Ishikawa (cell line): ENCODE results near the gene MEGF9.

Source experiments
- CEBPB ChIP-seq: IDR thresholded peaks from 2 replicates; pipeline ENCODE4 v1.6.1; 2012
- CREB1 ChIP-seq: IDR thresholded peaks from 2 replicates; pipeline ENCODE4 v1.6.1; 2012; ENCODE audit warnings: low read depth
- EGR1 ChIP-seq: IDR thresholded peaks from 2 replicates; pipeline ENCODE4 v1.6.1; 2012
- EP300 ChIP-seq: IDR thresholded peaks from 2 replicates; pipeline ENCODE4 v1.6.1; 2012; ENCODE audit warnings: borderline replicate concordance
- FOXM1 ChIP-seq: IDR thresholded peaks from 2 replicates; pipeline ENCODE4 v1.6.1; 2012; ENCODE audit warnings: low read depth, borderline replicate concordance
- NFIC ChIP-seq: IDR thresholded peaks from 2 replicates; pipeline ENCODE4 v1.6.1; 2012
- RAD21 ChIP-seq: IDR thresholded peaks from 2 replicates; pipeline ENCODE4 v1.6.1; 2012; ENCODE audit warnings: low read depth
- TAF1 ChIP-seq: IDR thresholded peaks from 2 replicates; pipeline ENCODE4 v1.6.1; 2012; ENCODE audit warnings: low read depth, mild to moderate bottlenecking
- TCF12 ChIP-seq: IDR thresholded peaks from 2 replicates; pipeline ENCODE4 v1.6.1; 2012; ENCODE audit warnings: low read depth
- TEAD4 ChIP-seq: IDR thresholded peaks from 2 replicates; pipeline ENCODE4 v1.6.1; 2012
- YY1 ChIP-seq: IDR thresholded peaks from 2 replicates; pipeline ENCODE4 v1.6.1; 2012; ENCODE audit warnings: low read depth
- ZBTB7A ChIP-seq: IDR thresholded peaks from 2 replicates; pipeline ENCODE4 v1.6.1; 2012; ENCODE audit warnings: low read depth
- TF ChIP-seq, protein P1 (sequence below): IDR thresholded peaks from 2 replicates; pipeline ENCODE4 v1.6.1; 2012; ENCODE audit warnings: low read depth, mild to moderate bottlenecking
- TF ChIP-seq, protein P2 (sequence below): IDR thresholded peaks from 2 replicates; pipeline ENCODE4 v1.6.1; 2012
- TF ChIP-seq, protein P3 (sequence below): IDR thresholded peaks from 2 replicates; pipeline ENCODE4 v1.6.1; 2012

MEGF9 gene

DNA sequence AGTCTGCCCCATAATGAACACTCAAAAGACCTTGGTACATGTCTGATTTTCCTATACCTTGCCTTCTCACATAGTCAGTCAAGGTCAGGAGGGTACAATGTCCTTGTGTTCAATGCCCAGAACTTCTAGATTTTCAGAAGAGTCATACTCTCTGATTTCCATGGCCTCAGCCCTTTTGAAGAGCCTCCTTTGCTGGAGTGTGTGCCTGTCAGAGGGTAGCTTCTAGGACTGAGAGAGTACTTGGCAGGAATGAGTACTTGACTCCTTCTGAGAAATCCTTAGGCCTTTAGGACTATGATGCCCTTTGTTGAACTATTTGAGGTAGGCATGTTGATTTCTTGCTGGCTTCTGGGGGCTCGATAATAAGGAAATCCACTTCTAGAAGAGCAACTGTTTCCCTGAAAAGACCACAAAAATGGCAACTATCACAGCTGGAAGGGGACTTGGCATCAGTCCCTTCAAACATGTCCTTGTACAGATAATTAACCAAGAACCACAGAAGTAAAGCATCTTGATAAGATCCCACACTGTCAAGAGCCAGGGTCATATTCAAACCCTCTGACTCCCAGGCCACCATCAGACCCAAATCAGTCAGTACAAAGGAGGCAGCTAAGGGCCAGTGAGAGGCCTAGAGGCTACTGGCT lies 10.6 kb upstream of the MEGF9 start:
- TF ChIP-seq TEAD4 (no peak), EGR1 (no peak), TCF12 (no peak), RAD21 (no peak), NFIC (no peak), EP300 (no peak), FOXM1 (no peak), CEBPB (no peak), TAF1 (no peak), YY1 (no peak)
- TF ChIP-seq, protein P1, sequence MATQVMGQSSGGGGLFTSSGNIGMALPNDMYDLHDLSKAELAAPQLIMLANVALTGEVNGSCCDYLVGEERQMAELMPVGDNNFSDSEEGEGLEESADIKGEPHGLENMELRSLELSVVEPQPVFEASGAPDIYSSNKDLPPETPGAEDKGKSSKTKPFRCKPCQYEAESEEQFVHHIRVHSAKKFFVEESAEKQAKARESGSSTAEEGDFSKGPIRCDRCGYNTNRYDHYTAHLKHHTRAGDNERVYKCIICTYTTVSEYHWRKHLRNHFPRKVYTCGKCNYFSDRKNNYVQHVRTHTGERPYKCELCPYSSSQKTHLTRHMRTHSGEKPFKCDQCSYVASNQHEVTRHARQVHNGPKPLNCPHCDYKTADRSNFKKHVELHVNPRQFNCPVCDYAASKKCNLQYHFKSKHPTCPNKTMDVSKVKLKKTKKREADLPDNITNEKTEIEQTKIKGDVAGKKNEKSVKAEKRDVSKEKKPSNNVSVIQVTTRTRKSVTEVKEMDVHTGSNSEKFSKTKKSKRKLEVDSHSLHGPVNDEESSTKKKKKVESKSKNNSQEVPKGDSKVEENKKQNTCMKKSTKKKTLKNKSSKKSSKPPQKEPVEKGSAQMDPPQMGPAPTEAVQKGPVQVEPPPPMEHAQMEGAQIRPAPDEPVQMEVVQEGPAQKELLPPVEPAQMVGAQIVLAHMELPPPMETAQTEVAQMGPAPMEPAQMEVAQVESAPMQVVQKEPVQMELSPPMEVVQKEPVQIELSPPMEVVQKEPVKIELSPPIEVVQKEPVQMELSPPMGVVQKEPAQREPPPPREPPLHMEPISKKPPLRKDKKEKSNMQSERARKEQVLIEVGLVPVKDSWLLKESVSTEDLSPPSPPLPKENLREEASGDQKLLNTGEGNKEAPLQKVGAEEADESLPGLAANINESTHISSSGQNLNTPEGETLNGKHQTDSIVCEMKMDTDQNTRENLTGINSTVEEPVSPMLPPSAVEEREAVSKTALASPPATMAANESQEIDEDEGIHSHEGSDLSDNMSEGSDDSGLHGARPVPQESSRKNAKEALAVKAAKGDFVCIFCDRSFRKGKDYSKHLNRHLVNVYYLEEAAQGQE, result no peak

GRCh38 chr9:120723565-120723964 lies 9.3 kb upstream of the MEGF9 start:
- no peak for TF ChIP-seq CREB1
- TF ChIP-seq, protein P2, sequence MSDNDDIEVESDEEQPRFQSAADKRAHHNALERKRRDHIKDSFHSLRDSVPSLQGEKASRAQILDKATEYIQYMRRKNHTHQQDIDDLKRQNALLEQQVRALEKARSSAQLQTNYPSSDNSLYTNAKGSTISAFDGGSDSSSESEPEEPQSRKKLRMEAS, result no peak
- no peak for TF ChIP-seq ZBTB7A
- no peak for TF ChIP-seq FOXM1
- no peak for TF ChIP-seq TAF1
- TF ChIP-seq, protein P3, sequence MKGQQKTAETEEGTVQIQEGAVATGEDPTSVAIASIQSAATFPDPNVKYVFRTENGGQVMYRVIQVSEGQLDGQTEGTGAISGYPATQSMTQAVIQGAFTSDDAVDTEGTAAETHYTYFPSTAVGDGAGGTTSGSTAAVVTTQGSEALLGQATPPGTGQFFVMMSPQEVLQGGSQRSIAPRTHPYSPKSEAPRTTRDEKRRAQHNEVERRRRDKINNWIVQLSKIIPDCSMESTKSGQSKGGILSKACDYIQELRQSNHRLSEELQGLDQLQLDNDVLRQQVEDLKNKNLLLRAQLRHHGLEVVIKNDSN, result no peak
- TF ChIP-seq EGR1, result no peak
- TF ChIP-seq TCF12, result peak; percentile 78; the same call in 1 of the 2 replicates
- no peak for TF ChIP-seq RAD21
- TF ChIP-seq TEAD4, result peak; percentile 80
- TF ChIP-seq CEBPB, result no peak
- TF ChIP-seq, protein P1, result no peak
- TF ChIP-seq EP300, result peak; percentile 71; the same call in 1 of the 2 replicates
- TF ChIP-seq NFIC, result peak; percentile 84
- TF ChIP-seq YY1, result no peak

- TF ChIP-seq RAD21, result no peak
- no peak for TF ChIP-seq EP300
- TF ChIP-seq TAF1, result no peak
- no peak for TF ChIP-seq CEBPB
- TF ChIP-seq EGR1, result no peak
- TF ChIP-seq TEAD4, result no peak
- no peak for TF ChIP-seq FOXM1
- TF ChIP-seq, protein P2, result no peak
- TF ChIP-seq, protein P1, result no peak
- TF ChIP-seq NFIC, result no peak
- TF ChIP-seq, protein P3, result no peak
- TF ChIP-seq ZBTB7A, result no peak
- no peak for TF ChIP-seq TCF12
- no peak for TF ChIP-seq YY1
- no peak for TF ChIP-seq CREB1
Measured at GRCh38 chr9:120720404-120720803, 6.1 kb upstream of the MEGF9 start.

DNA sequence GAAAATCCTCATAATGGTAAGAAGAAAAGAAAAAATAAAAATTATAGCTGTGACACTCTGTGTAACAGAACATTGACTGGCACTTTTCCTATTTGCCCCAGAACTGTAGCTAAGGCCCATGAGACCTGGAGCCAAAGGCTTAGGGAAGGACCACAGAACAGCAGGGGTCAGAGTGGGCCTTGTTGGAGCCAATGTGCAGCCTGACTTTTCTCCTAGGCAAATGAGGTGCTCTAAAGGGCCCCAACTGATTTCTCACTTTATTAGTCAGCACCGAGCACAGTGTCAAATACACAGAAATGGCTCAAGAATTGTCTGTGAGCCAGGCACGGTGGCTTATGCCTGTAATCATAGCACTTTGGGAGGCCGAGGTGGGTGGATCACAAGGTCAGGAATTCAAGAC lies 4.0 kb upstream of the MEGF9 start:
- TF ChIP-seq CEBPB (no peak), FOXM1 (no peak), EGR1 (no peak)
